ENCODE data around the gene GNAS-AS1. TPM values are rescaled to one million over a fixed set of nuclear protein-coding genes. Genes with fewer than 3 reads are reported as not detected.
A peak's percentile ranks its signal among the peaks of the same experiment; 100 is the strongest.

The GNAS-AS1 gene
- total RNA-seq, 1 donor from 2014 or later: 1.5 TPM

DNA sequence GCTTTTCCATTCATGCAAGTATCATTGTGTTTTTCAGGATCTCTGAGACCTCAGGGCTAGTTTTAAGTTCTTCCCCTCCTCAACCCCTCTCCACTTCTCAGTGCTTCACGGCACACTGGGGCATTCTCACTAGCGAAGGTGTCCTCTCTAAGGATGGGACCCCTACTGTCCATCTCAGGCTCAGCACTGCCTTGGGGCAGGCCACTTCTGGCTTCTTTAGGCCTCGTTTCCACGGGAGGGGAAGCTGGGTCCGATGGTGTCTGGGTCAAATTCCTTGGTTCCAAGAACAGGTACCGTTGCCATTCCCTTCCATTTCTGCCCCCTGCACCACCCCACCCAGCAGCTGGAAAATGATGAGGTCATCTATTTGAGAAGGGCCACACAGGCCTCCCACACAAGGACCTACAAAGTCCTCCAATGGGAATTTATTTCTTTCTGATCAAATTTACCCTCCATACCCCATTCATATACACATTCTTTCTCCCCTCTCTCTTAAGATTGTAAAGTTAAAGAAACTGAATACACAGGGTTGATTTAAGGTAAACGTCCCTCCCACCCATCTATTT, 19.0 kb upstream of the GNAS-AS1 start:
- intact Hi-C loops (cut with DNase I): loop anchor here (5.0 kb wide), 1 partner anchor 353 kb away; no protein-coding TSS in a partner anchor
- DNase-seq (ENCODE audit: low spot score) (no peak), ATAC-seq (no peak)

- DNase-seq (ENCODE audit: low spot score) (no peak), ATAC-seq (no peak)
- intact Hi-C loops (cut with DNase I): loop anchor here (5.0 kb wide), 1 partner anchor 354 kb away; no protein-coding TSS in a partner anchor
These were observed 18.1 kb upstream of the GNAS-AS1 start for GRCh38 chr20:58868795-58869194.

DNA sequence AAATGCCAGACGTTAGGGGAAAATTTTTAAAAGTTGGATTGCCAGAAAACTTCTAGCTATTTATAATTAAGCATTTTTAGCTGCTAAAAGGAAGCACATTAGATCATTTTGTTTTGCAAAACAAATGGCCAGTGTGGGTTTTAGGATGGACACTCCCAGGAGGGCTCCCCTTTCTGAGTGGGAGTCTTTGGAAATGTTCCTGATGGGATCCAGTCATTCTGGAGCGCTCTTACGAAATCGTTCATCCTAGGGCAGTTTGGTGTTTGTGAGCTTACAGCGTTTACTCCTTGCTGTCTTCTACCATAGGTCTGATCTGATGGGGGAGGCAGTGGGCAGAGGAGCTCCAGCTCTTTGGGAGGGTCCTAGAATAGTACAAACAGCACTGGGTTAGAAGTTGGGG, 16.5 kb upstream of the GNAS-AS1 start:
- ATAC-seq (peak; percentile 93), DNase-seq (ENCODE audit: low spot score) (no peak)
- intact Hi-C loops (cut with DNase I): loop anchor here (5.0 kb wide), 1 partner anchor 355 kb away; no protein-coding TSS in a partner anchor

GRCh38 chr20:58865843-58866242, 15.1 kb upstream of the GNAS-AS1 start:
- ATAC-seq: no peak
- no peak for DNase-seq (ENCODE audit: low spot score)
- intact Hi-C loops (cut with DNase I): loop anchor here (5.0 kb wide), 1 partner anchor 356 kb away; no protein-coding TSS in a partner anchor

GRCh38 chr20:58864346-58864745, 13.6 kb upstream of the GNAS-AS1 start:
- intact Hi-C loops (cut with DNase I): no loop called here
- DNase-seq (ENCODE audit: low spot score): no peak
- ATAC-seq: no peak

DNA sequence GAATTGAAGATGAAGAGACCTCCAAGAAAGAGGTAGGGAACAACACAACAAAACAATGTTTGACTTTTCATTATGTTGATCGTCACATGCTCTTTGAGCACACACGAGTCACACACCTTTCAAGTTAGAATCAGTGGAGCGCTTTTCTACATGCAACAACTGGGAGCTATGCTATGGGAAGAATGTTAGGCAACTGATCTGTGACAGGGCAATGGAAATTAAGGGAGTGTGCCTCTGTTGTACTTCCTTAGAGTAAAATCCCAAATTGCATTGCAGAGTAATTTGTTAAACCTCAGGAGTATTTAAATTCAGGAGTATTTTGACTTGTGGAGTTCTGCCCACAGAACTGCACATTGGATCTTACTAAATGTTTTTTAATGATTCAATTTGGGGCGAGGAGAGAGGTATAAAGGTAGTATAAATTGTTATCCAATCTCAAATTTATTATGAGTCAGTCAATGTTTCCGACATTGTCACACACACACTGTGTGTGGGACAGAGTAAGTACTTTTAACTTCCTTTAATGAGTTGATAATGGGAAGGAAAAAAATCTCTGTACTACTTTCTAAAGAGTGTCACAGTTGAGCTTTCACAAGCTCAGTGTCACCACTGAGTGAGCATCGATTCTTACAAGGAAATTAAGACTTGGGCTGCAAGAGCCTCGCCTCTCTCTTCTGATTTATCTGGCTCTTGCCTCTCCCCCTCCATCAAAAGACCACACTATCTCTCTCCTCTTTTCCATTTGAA, 12.5 kb upstream of the GNAS-AS1 start:
- ATAC-seq: no peak
- DNase-seq (ENCODE audit: low spot score): no peak
- intact Hi-C loops (cut with DNase I): no loop called here

DNA sequence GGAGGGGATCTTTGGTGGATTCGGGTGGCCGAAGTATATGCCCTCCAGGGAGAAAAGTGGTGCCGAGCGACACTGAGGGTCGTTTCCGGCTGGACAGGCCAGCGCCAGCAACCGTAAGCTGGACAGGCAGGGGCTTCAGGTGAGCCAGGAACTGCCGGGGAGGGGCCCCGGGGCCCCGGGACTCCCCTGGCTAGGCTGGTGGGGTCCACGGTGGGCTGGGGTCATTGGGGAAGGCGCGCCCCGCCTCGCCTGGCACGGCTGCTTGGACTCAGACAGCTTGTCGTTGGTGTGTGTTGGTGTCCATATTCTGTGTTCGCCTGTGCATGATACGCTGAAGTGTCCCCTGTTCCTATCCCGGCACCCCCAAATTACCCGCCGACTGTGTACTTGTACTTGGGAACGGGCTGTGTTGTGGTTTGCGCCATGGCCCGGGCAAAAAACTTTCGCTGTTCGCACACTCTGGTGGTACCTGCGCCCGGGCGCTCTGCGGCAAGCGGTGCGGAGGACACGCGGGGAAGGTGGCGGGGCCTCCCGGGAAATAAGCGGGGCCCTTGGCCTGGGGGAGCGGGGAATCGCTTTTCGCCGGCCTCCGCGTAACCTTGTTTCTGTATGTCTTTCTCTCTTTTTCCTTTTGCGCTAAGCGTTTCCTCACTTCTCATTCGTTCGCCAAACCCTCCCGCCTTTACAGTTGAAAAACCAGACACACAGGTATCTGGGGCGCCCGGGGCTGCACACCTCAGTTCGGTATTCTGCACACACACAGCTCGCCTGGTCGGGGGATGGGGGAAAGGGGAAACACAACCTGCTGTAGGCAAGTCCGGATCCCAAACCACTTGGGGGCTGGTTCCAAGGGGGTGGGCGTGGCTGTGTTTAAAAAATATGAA, 5.0 kb upstream of the GNAS-AS1 start:
- intact Hi-C loops (cut with DNase I): no loop called here
- ATAC-seq: no peak
- no peak for DNase-seq (ENCODE audit: low spot score)

DNA sequence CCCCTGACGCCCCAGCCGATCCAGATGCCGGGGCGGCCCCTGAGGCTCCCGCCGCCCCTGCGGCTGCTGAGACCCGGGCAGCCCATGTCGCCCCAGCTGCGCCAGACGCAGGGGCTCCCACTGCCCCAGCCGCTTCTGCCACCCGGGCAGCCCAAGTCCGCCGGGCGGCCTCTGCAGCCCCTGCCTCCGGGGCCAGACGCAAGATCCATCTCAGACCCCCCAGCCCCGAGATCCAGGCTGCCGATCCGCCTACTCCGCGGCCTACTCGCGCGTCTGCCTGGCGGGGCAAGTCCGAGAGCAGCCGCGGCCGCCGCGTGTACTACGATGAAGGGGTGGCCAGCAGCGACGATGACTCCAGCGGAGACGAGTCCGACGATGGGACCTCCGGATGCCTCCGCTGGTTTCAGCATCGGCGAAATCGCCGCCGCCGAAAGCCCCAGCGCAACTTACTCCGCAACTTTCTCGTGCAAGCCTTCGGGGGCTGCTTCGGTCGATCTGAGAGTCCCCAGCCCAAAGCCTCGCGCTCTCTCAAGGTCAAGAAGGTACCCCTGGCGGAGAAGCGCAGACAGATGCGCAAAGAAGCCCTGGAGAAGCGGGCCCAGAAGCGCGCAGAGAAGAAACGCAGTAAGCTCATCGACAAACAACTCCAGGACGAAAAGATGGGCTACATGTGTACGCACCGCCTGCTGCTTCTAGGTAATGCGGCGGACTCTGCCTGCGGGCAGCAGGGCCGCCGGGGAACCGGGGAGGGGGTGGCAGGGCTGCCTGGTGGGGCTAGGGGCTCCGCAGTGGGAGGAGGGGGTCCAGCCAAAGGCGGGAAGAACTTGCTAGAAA, 4.2 kb upstream of the GNAS-AS1 start:
- DNase-seq (ENCODE audit: low spot score) (no peak), ATAC-seq (no peak)
- intact Hi-C loops (cut with DNase I): loop anchor here (5.0 kb wide), 1 partner anchor 203 kb away; the partner anchor contains the start of gene STX16

DNA sequence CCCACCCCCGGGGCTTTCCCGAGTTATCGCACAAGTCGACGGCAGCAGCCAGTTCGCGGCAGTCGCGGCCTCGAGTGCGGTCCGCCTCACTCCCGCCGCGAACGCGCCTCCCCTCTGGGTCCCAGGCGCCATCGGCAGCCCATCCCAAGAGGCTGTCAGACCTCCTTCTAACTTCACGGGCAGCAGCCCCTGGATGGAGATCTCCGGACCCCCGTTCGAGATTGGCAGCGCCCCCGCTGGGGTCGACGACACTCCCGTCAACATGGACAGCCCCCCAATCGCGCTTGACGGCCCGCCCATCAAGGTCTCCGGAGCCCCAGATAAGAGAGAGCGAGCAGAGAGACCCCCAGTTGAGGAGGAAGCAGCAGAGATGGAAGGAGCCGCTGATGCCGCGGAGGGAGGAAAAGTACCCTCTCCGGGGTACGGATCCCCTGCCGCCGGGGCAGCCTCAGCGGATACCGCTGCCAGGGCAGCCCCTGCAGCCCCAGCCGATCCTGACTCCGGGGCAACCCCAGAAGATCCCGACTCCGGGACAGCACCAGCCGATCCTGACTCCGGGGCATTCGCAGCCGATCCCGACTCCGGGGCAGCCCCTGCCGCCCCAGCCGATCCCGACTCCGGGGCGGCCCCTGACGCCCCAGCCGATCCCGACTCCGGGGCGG, 3.4 kb upstream of the GNAS-AS1 start:
- intact Hi-C loops (cut with DNase I): loop anchor here (5.0 kb wide), 1 partner anchor 202 kb away; the partner anchor contains the start of gene STX16
- no peak for DNase-seq (ENCODE audit: low spot score)
- no peak for ATAC-seq

GRCh38 chr20:58853466-58853865, 2.8 kb upstream of the GNAS-AS1 start:
- ATAC-seq: no peak
- DNase-seq (ENCODE audit: low spot score): no peak
- intact Hi-C loops (cut with DNase I): loop anchor here (5.0 kb wide), 1 partner anchor 201 kb away; the partner anchor contains the start of gene STX16

DNA sequence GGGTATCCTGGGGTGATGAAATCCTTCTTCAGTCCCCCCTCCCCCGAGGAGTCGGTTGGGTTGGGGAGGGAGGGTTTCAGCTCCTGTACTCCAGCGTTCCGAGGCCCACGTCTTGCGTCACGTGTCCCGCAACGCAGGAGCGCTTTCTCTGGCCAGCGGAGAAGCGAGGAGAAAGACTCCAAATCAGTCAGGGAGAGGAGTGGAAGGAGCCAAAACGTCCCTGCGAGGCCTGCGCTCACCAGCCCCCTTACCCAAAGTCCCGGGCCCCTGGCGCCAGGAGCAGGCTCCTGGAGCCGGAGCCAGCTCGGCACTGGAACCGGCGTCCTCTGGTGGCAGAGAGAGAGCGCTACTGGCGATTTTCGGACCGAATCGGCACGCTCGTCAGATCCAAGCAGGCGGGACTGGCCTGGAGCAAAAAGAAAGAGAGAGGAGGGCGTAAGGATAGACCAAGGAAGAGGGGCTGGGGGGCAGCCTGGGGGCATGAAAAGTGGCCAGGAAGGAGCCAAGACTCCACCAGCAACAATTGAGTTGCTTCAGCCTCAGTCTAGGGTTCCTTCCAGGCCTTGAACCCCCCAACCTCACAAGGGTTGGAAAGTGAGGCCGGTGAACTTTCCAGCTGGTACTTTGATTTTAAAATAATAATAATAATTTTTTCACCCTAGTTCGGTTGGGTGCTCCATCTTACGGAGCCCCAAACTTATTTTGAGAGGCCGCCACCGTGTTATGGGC, 2.0 kb upstream of the GNAS-AS1 start, which contains the start of gene GNAS:
Gene GNAS, plus strand, starts transcription at position 174 of the 729 bp plus-strand sequence.
- ATAC-seq (peak; percentile 68), DNase-seq (ENCODE audit: low spot score) (peak; percentile 80)
- intact Hi-C loops (cut with DNase I): loop anchor here (5.0 kb wide), 1 partner anchor 200 kb away; the partner anchor contains the start of gene STX16

GRCh38 chr20:58851969-58852458, 1.3 kb upstream of the GNAS-AS1 start:
- ATAC-seq: no peak

DNA sequence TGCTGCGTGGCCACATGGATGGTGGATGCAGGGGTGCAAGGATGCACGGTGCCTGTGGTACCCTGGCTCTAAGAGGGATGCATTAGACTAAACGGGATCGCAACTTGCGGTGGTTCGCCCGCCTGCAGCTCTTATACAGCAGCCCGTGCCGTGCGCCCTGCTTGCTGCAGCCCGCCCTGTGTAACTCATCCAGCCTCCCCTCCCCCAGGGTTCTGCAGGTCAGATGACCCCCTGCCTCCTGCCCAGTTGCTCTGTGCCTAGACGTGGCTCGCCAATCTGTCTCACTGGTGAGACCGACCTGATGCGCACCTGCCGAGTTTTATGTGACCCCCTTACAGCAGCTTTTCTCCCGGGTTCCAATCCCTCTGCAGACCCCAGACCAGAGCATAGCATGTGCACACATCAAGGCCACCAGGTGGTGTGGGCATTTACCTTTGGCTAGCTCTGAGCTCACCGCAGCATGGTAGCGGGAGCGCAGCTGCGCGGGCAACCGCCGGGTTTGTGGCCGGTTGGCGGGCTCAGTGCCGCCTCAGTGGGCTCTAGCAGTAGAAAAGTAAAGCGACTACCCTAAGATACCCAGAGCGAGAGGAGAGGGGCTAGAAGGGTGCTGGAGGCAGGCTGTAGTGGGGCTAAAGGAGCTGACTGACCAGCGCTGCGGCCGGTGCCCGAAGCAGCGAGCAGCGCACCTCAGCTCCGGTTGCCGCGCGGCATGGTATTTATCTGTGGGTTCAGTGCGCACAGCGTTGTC, 693 bp upstream of the GNAS-AS1 start:
- DNase-seq (ENCODE audit: low spot score) (no peak), ATAC-seq (peak; percentile 36)
- intact Hi-C loops (cut with DNase I): loop anchor here (5.0 kb wide), 1 partner anchor 199 kb away; the partner anchor contains the start of gene STX16

More at GRCh38 chr20:58851969-58852458, 1.3 kb upstream of the GNAS-AS1 start:
- intact Hi-C loops (cut with DNase I): loop anchor here (5.0 kb wide), 1 partner anchor 200 kb away; the partner anchor contains the start of gene STX16
- DNase-seq (ENCODE audit: low spot score): no peak

GRCh38 chr20:58847463-58847862, 3.2 kb downstream of the GNAS-AS1 start:
- ATAC-seq: no peak
- intact Hi-C loops (cut with DNase I): no loop called here
- DNase-seq (ENCODE audit: low spot score): no peak

GRCh38 chr20:58845706-58846105, 5.0 kb downstream of the GNAS-AS1 start:
- ATAC-seq (no peak), DNase-seq (ENCODE audit: low spot score) (no peak)
- intact Hi-C loops (cut with DNase I): no loop called here

GRCh38 chr20:58843128-58843556, 7.6 kb downstream of the GNAS-AS1 start:
- no peak for ATAC-seq
- intact Hi-C loops (cut with DNase I): no loop called here
- no peak for DNase-seq (ENCODE audit: low spot score)

All from sciatic nerve (tissue), 2 donors.